ENCODE measurements around the gene GRIN2C.

GRIN2C gene

GRCh38 chr17:74901353-74902135 is 41.9 kb upstream of the GRIN2C start:
- CTCF ChIA-PET = interaction anchor here (1.6 kb wide), 1 partner anchor 60 kb away, joined by 3 read pairs; no protein-coding TSS in a partner anchor
- TF ChIP-seq, protein P1, sequence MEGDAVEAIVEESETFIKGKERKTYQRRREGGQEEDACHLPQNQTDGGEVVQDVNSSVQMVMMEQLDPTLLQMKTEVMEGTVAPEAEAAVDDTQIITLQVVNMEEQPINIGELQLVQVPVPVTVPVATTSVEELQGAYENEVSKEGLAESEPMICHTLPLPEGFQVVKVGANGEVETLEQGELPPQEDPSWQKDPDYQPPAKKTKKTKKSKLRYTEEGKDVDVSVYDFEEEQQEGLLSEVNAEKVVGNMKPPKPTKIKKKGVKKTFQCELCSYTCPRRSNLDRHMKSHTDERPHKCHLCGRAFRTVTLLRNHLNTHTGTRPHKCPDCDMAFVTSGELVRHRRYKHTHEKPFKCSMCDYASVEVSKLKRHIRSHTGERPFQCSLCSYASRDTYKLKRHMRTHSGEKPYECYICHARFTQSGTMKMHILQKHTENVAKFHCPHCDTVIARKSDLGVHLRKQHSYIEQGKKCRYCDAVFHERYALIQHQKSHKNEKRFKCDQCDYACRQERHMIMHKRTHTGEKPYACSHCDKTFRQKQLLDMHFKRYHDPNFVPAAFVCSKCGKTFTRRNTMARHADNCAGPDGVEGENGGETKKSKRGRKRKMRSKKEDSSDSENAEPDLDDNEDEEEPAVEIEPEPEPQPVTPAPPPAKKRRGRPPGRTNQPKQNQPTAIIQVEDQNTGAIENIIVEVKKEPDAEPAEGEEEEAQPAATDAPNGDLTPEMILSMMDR (IDR thresholded peaks at IDR 0.05; ENCODE audit: control extremely low read depth, extremely low read depth, low read depth, missing control alignments) = no peak
- no peak for DNase-seq (ENCODE audit: extremely low spot score)
- POLR2A ChIA-PET = no interaction called here

DNA sequence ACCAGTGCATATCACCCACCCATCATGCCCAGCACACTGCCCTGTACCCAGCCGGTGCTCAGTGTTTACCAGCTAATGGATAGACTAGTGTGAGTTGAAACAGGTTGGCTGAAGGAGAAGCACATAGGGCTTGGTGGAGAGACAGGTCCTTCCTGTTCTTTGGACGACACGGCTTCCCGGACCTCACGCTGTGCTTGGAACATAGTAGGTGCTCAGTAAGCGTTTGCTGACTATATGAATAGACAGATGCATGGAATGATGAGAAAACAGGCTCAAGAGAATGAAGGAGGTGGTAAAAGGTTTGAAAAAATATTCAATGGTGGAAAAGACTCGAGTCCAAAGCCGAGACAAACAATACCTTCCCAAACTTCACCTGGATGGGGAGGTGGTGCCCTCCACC is 40.5 kb upstream of the GRIN2C start:
- DNase-seq (ENCODE audit: extremely low spot score) = no peak
- TF ChIP-seq, protein P1 (IDR thresholded peaks at IDR 0.05; ENCODE audit: control extremely low read depth, extremely low read depth, low read depth, missing control alignments) = no peak
- ChIA-PET POLR2A (no interaction called here), CTCF (interaction anchor here (1.4 to 1.6 kb wide), 2 partner anchors 38 to 62 kb away, joined by 3 to 4 read pairs; no protein-coding TSS in a partner anchor)

GRCh38 chr17:74898376-74898946 is 38.8 kb upstream of the GRIN2C start:
- ChIA-PET POLR2A (no interaction called here), CTCF (interaction anchor here (1.2 to 1.5 kb wide), 3 partner anchors 25 to 57 kb away, joined by 3 to 4 read pairs (median 3); partner anchors contain the start of gene OTOP2)
- TF ChIP-seq, protein P1 (IDR thresholded peaks at IDR 0.05; ENCODE audit: control extremely low read depth, extremely low read depth, low read depth, missing control alignments) = no peak
- no peak for DNase-seq (ENCODE audit: extremely low spot score)

DNA sequence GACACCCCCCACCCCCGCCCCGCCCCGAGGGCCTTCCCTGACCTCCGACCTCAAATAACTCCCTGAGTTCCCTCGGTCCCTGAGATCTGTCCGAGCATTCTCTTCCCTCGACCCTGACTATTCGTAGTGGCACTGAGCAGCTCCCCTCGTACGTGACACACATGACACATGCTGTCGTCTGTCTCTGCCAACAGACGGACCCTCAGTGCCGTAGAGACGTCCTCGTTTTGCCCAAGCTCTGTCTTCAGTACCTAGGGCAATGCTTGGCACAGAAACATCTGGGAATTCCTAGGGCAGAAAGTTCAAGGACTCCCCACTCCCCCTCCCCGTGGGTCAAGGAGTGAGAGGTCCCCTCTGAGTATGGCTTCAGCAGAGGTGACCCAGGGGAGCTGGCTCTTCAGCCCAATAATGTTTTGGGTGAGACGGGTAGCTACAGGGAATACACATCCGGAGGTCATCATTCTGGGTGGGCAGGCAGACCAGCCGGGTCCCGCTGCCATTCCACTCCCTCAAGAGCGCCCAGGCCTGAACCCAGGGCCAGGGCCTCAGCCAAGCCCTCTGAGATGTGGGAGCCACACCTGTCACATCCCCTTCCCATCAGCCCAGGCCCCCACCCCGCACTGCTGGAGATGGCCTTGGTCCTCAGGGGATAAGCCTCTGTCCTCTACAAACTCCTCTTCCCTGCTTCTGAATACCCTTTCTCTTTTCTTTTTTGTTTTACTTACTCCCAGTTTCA is 34.4 kb upstream of the GRIN2C start:
- ChIA-PET CTCF (interaction anchor here (1.5 kb wide), 1 partner anchor 18 kb away, joined by 3 read pairs; no protein-coding TSS in a partner anchor), POLR2A (no interaction called here)
- no peak for DNase-seq (ENCODE audit: extremely low spot score)
- TF ChIP-seq, protein P1 (IDR thresholded peaks at IDR 0.05; ENCODE audit: control extremely low read depth, extremely low read depth, low read depth, missing control alignments) = no peak

- no peak for DNase-seq (ENCODE audit: extremely low spot score)
- TF ChIP-seq, protein P1 (IDR thresholded peaks at IDR 0.05; ENCODE audit: control extremely low read depth, extremely low read depth, low read depth, missing control alignments) = no peak
- ChIA-PET POLR2A (no interaction called here), CTCF (no interaction called here)
Measured at GRCh38 chr17:74892974-74893911, 33.6 kb upstream of the GRIN2C start, which contains the start of gene FADS6. FADS6 (minus strand) TSS chr17:74893633; CDS start chr17:74893595, 38 bp downstream.
